ENCODE results near the gene WRNIP1.

DNA sequence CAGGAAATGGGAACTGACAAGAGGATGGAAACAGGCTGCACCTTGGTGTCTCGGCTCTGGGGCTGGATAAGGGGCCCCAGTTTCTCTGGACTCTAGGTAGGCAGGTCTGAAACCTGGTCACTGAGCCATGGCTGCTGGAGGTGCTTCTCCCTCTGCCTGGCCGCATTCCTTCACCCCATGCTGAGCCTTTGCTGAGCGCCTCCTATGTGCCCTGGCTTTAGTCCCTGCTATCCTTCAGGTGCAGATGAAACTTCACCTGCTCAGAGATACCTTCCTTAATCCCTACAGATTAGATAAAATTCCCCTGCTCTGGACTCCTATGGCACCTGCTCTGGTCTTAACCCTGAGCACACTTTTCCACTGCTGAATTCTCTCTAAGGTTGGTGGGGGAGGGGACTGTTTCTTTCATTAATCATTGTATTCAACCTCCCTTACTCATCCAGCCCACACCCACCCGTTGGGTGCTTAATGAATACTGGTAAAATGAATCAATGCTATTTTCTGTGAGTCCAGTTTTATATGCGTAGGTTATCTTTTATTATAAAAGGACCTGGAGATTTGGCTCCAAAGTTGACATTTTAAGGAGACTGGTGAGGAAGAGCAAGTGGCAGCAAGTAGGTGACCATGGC, 33.8 kb upstream of the WRNIP1 start:
- TF ChIP-seq ISL1 (CRISPR knock-in tag; IDR thresholded peaks at IDR 0.05) (no peak), ZNF8 (CRISPR knock-in tag; IDR thresholded peaks at IDR 0.05) (no peak), OSR1 (CRISPR knock-in tag; IDR thresholded peaks at IDR 0.05) (no peak), ZFP3 (CRISPR knock-in tag; IDR thresholded peaks at IDR 0.05) (no peak), CSDC2 (CRISPR knock-in tag; IDR thresholded peaks at IDR 0.05) (no peak), ZFP30 (CRISPR knock-in tag; IDR thresholded peaks at IDR 0.05) (no peak), POU6F1 (CRISPR knock-in tag; IDR thresholded peaks at IDR 0.05; ENCODE audit: borderline replicate concordance, low read depth) (no peak), SNAI2 (CRISPR knock-in tag; IDR thresholded peaks at IDR 0.05) (no peak), ARNTL (CRISPR knock-in tag; IDR thresholded peaks at IDR 0.05; ENCODE audit: borderline replicate concordance, low read depth) (no peak), TCF4 (CRISPR knock-in tag; IDR thresholded peaks at IDR 0.05; ENCODE audit: borderline replicate concordance) (no peak), RARB (CRISPR knock-in tag; IDR thresholded peaks at IDR 0.05) (no peak), TSHZ2 (CRISPR knock-in tag; IDR thresholded peaks at IDR 0.05) (no peak)
- TF ChIP-seq, protein P1, sequence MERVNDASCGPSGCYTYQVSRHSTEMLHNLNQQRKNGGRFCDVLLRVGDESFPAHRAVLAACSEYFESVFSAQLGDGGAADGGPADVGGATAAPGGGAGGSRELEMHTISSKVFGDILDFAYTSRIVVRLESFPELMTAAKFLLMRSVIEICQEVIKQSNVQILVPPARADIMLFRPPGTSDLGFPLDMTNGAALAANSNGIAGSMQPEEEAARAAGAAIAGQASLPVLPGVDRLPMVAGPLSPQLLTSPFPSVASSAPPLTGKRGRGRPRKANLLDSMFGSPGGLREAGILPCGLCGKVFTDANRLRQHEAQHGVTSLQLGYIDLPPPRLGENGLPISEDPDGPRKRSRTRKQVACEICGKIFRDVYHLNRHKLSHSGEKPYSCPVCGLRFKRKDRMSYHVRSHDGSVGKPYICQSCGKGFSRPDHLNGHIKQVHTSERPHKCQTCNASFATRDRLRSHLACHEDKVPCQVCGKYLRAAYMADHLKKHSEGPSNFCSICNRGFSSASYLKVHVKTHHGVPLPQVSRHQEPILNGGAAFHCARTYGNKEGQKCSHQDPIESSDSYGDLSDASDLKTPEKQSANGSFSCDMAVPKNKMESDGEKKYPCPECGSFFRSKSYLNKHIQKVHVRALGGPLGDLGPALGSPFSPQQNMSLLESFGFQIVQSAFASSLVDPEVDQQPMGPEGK (CRISPR knock-in tag; IDR thresholded peaks at IDR 0.05; ENCODE audit: borderline replicate concordance), result no peak
- TF ChIP-seq, protein P2, sequence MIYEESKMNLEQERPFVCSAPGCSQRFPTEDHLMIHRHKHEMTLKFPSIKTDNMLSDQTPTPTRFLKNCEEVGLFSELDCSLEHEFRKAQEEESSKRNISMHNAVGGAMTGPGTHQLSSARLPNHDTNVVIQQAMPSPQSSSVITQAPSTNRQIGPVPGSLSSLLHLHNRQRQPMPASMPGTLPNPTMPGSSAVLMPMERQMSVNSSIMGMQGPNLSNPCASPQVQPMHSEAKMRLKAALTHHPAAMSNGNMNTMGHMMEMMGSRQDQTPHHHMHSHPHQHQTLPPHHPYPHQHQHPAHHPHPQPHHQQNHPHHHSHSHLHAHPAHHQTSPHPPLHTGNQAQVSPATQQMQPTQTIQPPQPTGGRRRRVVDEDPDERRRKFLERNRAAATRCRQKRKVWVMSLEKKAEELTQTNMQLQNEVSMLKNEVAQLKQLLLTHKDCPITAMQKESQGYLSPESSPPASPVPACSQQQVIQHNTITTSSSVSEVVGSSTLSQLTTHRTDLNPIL (CRISPR knock-in tag; IDR thresholded peaks at IDR 0.05; ENCODE audit: low read depth), result no peak
